Testis (tissue), 3 donors: Measurements from ENCODE around the gene CCDC107. TPM values are rescaled to one million over a fixed set of nuclear protein-coding genes. Genes with fewer than 3 reads are reported as not detected.

Source experiments
- DNase-seq: peaks from one replicate; pipeline ENCODE4 v3.0.0-alpha.2; 2019
- H3K27ac ChIP-seq, 2 donors: fragments of 200-600 bp; sonication (generic); one replicate each; pipeline ENCODE4 v1.5.1; 2019
- H3K27me3 ChIP-seq: fragments of 200-600 bp; sonication (generic); one replicate; pipeline ENCODE4 v1.5.1; 2019
- H3K36me3 ChIP-seq: fragments of 200-600 bp; sonication (generic); one replicate; pipeline ENCODE4 v1.5.1; 2017; ENCODE audit warnings: low read depth; ENCODE audit errors: missing control alignments
- H3K4me1 ChIP-seq: fragments of 200-600 bp; sonication (generic); one replicate; pipeline ENCODE4 v1.5.1; 2019
- H3K4me3 ChIP-seq, 2 donors: fragments of 200-600 bp; sonication (generic); one replicate each; pipeline ENCODE4 v1.5.1; 2017 to 2019
- H3K9me3 ChIP-seq: fragments of 200-600 bp; sonication (generic); one replicate; pipeline ENCODE4 v1.5.1; 2017
- CTCF ChIP-seq, 3 experiments: fragments of 450-650 bp in 2 of 3; fragments of 200-600 bp in 1 of 3; sonication (generic) in 1 of 3; IDR thresholded peaks; one replicate each; pipeline ENCODE4 v1.5.1; 2016 to 2019; ENCODE audit warnings: antibody characterized with exemption in 3 of 3, mild to moderate bottlenecking in 2 of 3, moderate library complexity in 1 of 3
- POLR2A ChIP-seq: fragments of 450-650 bp; IDR thresholded peaks from one replicate; pipeline ENCODE4 v1.6.1; 2017; ENCODE audit warnings: antibody characterized with exemption, mild to moderate bottlenecking, moderate library complexity
- WGBS, 2 donors: methylation state at CpG; one replicate each; pipeline ENCODE4 v1.1.5; 2018; 5-methylcytosine and 5-hydroxymethylcytosine counted together
- intact Hi-C: fragments of 100-400 bp; cut with DNase I; formaldehyde crosslinking; loops from one replicate; pipeline ENCODE4 v1.15.1; 2023; ENCODE audit warnings: low total_unique reads
- polyA plus RNA-seq: library from polyadenylated mRNA; stranded (reverse); fragments of 350-450 nt; fragmentation: Illumina TruSeq; extraction: RNeasy Lipid Tissue Mini Kit (QIAGEN cat#74804); gene quantifications from one replicate; pipeline ENCODE4 v1.2.3, GENCODE V29; 2014; ENCODE audit warnings: low read depth, low replicate concordance; ENCODE audit not compliant: insufficient read depth
- total RNA-seq, 2 donors: library from RNA; depleted of rRNA; stranded (reverse); fragments of >200 nt; gene quantifications; one replicate each; pipeline ENCODE4 v1.2.3, GENCODE V29; 2016

The CCDC107 gene
- total and polyA plus RNA-seq, 3 donors from 2014 or later = 13.4 to 19.0 (median 17.2) TPM

- intact Hi-C loops = loop anchor here (10.0 kb wide), 1 partner anchor 63 kb away; no protein-coding TSS in a partner anchor
- 74 to 89% methylated on average over 3 of the region's 3 CpGs for WGBS, 2 donors
Measured at GRCh38 chr9:35661756-35662350, 3.8 kb downstream of the CCDC107 start.

DNA sequence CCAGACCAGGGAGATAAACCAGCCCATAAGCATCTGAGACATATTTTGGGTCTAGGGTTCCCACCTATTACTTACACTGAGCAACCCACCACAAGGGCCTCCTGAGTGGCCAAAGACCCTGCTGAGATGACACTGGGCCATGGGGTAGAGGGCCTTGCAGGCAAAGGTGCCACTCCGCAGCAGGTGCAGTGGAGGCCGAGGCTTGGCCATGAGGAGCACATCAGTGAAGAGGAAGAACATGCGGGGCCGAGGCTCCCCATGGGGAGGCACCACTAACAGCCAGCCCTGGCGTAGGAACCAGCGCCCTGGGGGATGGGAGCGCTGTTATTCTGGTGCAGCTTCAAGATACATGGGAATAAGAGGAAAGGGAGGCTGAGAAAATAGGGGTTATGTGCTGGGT is 4.3 kb downstream of the CCDC107 start:
- no peak overlapping the region for H3K4me3 ChIP-seq
- WGBS, 2 donors = 90 to 91% methylated on average over 3 to 7 of the region's 7 CpGs
- no peak for DNase-seq
- H3K27me3 ChIP-seq = no peaks in the 10 kb centered on the region
- no peak for TF ChIP-seq POLR2A
- TF ChIP-seq CTCF (IDR thresholded peaks at IDR 0.05) = no peak
- no peaks in the 10 kb centered on the region for H3K36me3 ChIP-seq
- H3K4me1 ChIP-seq = peaks cover 19% of the 10 kb centered on the region
- H3K9me3 ChIP-seq = no peaks in the 10 kb centered on the region
- H3K27ac ChIP-seq = no peak overlapping the region
- intact Hi-C loops = loop anchor here (10.0 kb wide), 1 partner anchor 62 kb away; no protein-coding TSS in a partner anchor

More at GRCh38 chr9:35661756-35662350, 3.8 kb downstream of the CCDC107 start:
- Histone ChIP-seq H3K9me3 (no peaks in the 10 kb centered on the region), H3K4me3 (no peak overlapping the region), H3K27ac (peak overlapping the region; percentile 36 to 77), H3K27me3 (no peaks in the 10 kb centered on the region), H3K4me1 (peaks cover 19% of the 10 kb centered on the region), H3K36me3 (no peaks in the 10 kb centered on the region)
- DNase-seq = no peak
- no peak for TF ChIP-seq POLR2A
- TF ChIP-seq CTCF (IDR thresholded peaks at IDR 0.05) = no peak

DNA sequence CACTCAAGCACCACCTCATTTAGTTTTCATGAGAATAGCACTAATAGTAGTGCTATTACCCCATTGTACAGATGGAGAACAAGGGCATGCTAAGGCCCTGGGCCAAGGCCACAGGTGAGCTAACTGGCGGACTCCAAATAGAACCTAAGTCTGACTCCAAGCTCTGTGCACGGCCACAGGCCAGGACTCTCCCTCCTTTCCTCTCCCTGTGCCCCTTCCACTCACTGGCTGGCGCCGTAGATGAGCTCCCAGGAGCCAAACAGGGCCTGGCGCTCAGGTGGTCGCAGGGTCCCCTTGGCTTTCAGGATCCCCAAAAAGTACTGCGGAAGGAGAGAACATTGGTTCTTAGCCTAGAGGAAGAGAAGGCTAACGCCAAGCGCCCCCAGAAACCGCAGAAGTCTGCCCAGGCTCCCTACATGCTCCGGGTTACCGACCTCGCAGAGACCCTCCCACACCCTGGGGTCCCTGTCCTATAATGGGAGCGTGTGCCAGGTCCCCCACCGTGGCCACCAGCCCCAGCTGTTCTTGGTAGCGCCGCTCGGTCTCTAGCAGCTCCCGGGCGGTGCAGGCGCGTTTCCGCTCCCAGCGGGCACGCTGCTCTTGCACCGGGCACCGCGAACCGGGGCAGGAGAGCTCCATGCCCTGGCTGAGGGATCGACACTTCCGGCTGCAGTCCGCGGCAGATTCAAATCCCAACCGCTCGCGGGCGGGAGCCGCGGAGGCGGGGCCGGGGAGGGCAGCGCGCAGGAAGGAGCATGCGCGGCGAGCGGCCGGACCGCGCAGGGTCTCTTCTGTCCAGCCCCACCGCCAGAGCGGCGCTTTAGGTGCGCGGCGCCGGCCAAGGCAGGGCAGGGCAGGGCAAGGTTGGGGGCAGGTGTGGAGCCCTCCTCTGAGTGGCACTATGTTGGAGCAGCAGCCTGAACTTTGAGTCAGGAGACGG is 6.7 kb downstream of the CCDC107 start, which contains the start of gene ARHGEF39:
Gene ARHGEF39, minus strand, starts transcription at position 665 of the 940 bp plus-strand sequence. Its CDS starts 26 bp downstream, at position 639.
- WGBS, 2 donors = 8 to 16% methylated on average over 18 to 49 of the region's 58 CpGs
- intact Hi-C loops = loop anchor here (10.0 kb wide), 1 partner anchor 60 kb away; no protein-coding TSS in a partner anchor
- Histone ChIP-seq H3K4me3 (peak within 1 kb of the TSS; percentile 53 to 63), H3K4me1 (peaks cover 14% of the 10 kb centered on the region), H3K36me3 (no peaks in the 10 kb centered on the region), H3K27me3 (no peaks in the 10 kb centered on the region), H3K27ac (peak within 1 kb of the TSS; percentile 22 to 37), H3K9me3 (no peaks in the 10 kb centered on the region)
- peak; percentile 84 for DNase-seq
- no peak for TF ChIP-seq POLR2A

- H3K4me3 ChIP-seq = peak overlapping the region; percentile 53 to 63
- intact Hi-C loops = loop anchor here (10.0 kb wide), 1 partner anchor 59 kb away; no protein-coding TSS in a partner anchor
- H3K27me3 ChIP-seq = no peaks in the 10 kb centered on the region
- no peak for DNase-seq
- H3K9me3 ChIP-seq = no peaks in the 10 kb centered on the region
- peak overlapping the region in 1 of 2 donors; percentile 37 for H3K27ac ChIP-seq
- TF ChIP-seq CTCF (IDR thresholded peaks at IDR 0.05) = no peak
- no peak for TF ChIP-seq POLR2A
- H3K4me1 ChIP-seq = peaks cover 14% of the 10 kb centered on the region
- WGBS, 2 donors = 21 to 24% methylated on average over 5 of the region's 5 CpGs
- no peaks in the 10 kb centered on the region for H3K36me3 ChIP-seq
Measured at GRCh38 chr9:35665471-35665818, 7.4 kb downstream of the CCDC107 start.

DNA sequence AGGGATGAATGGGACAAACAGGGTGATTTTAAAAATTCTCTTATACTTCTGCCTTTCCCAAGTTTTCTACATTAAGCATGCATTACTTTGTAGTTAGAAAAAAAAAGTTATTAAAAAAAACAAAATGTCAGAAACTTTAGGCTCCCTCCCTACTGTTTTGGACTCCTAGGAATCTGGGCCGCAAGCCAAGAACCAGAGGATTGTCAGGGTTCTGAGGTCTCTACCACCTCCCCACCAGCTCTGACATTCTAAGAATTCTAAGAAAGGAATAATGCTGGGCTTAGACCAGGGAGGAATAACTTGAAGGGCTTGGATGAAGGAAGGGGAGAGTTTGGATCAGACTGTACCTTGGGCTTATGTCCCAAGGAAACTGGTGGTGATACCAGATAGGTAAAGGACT is 8.0 kb downstream of the CCDC107 start:
- Histone ChIP-seq H3K27ac (no peak overlapping the region), H3K4me3 (no peak overlapping the region), H3K27me3 (no peaks in the 10 kb centered on the region), H3K4me1 (peaks cover 13% of the 10 kb centered on the region), H3K36me3 (no peaks in the 10 kb centered on the region), H3K9me3 (no peaks in the 10 kb centered on the region)
- WGBS, 2 donors = 63 to 64% methylated on average over 1 of the region's 1 CpG
- DNase-seq = no peak
- intact Hi-C loops = loop anchor here (10.0 kb wide), 1 partner anchor 59 kb away; no protein-coding TSS in a partner anchor
- TF ChIP-seq CTCF (IDR thresholded peaks at IDR 0.05) (no peak), POLR2A (no peak)
